UCSD-AML1 (cell line): ENCODE results near the gene BAZ2B.

Experiments
- DNase-seq: peaks from one replicate; lab custom pipeline; 2025; ENCODE audit not compliant: unreplicated experiment; lab: John Stamatoyannopoulos, UW

BAZ2B gene

DNA sequence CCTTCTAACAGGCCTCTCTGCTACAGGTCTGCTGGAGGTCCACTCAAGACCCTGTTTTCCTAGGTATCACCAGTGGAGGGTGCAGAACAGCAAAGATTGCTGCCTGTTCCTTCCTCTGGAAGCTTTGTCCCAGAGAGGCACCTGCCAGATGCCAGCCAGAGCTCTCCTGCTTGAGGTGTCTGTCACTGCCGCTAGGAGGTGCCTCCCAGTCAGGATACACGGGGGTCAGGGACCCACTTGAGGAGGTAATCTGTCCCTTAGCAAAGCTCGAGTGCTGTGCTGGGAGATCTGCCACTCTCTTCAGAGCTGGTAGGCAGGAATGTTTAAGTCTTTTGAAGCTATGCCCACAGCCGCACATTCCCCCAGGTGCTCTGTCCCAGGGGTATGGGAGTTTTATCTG lies 140.6 kb downstream of the BAZ2B start:
- no peak for DNase-seq

DNA sequence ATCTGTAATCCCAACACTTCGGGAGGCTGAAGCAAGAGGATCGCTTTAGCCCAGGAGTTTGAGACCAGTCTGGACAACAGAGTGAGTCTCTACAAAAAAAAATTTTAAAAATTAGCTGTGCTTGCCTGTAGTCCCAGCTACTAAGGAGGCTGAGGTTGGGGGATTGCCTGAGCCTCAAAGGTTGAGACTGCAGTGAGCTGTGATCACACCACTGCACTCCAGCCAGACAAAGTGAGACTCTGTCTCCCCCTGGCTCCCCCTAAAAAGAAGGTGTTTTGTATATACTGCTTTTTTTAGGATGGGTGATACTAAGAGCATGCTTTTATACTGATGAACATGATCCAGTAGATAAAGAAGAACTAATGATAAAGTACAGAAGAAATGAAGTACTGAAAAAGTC lies 145.0 kb downstream of the BAZ2B start:
- no peak for DNase-seq

DNA sequence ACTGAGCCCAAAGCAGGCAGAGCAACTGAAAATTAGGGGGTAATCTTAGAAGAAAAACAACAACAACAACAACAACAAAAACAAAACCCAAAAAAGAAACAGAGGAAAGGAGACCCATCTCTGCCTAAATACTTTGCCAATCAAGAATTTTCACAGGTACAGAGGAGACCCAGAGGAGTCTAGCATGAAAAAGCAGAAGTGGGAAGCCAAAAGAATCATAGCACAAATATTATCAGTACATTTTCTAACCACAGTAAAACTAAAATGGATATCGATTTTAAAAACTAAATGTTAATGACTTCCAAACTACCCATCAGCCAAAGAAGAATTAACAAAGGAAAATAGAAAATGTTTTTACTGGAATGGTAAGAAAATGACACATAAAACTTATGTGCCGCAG lies 148.1 kb downstream of the BAZ2B start:
- no peak for DNase-seq

DNA sequence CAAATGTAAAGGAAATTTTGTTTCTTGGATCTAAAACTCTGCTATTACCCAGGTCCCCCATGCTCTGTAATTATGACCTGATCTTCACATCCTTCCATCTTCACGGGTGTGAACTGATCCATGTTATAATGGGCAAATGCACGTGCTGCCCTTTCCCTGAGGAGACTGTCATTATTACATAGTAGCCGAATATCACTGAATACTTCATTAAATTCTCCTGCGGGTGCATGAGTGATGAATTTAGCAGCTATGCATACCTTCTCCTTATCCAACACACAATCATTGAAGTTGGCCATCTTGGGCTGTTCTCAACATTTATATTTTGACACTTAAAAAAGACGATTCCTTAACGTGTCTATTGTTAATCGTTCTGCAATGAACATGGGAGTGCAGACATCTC lies 153.4 kb downstream of the BAZ2B start:
- no peak for DNase-seq

DNA sequence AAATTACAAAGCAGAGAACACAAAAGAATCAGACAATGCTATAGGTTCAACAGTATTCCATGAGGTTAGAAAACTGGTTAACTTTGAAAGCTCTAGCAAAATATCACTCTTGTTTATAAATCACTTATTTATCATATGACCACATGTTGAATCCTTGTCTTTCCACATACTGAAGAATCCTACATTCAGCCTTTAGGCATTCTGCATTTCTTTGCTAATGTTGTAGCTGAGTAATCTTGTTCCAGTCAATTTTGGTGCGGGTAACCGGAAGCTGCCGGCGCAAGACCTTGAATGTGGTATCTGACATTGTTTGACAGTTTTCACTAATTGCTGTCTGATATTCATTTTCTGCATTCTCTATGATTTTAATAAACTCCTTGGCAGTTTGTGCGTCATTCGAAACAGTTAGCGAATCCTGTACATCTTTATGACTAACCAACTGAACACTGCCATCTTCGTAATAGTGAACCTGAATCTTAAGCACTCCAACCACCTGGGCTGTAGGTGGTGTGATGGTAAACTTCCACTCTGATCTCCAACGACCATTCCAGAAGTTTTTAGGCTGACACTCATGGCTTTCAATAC lies 154.1 kb downstream of the BAZ2B start:
- no peak for DNase-seq

DNA sequence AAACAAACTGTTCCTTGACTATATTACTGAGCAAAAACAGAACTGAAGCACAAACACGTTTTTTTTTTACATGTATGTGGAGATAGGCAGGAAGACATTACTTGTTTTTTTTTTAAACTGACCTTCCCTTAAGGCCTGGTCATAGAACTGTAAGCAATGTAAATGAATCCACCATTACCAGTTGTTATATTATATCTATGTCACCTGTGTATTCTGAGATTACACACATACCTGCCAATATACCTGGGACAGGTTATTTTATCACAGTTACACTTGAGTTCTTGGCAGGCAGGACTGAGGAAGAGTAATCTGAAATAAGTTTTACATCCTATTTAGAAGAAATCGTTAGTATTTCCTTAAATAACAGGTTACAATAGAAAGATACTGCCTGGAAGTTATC lies 155.3 kb downstream of the BAZ2B start:
- no peak for DNase-seq

DNA sequence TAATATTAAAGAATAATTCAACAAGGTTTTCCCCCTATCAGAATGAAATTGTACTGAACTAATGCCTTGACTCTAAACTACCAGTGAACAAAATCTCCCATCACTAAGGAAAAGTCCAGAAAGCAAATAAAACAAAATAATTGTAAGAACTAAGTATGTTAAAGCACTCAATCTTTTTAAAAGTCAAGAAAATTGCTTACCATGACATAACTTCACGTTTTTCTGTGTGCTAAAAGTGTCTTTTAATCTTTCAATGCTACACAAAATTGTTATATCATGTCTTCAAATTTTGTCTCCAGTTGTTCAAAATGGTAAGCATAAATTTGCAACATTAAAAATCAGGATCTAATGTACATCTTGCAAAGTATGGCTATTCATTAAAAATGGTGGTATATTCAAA lies 156.1 kb downstream of the BAZ2B start:
- DNase-seq, result no peak

DNA sequence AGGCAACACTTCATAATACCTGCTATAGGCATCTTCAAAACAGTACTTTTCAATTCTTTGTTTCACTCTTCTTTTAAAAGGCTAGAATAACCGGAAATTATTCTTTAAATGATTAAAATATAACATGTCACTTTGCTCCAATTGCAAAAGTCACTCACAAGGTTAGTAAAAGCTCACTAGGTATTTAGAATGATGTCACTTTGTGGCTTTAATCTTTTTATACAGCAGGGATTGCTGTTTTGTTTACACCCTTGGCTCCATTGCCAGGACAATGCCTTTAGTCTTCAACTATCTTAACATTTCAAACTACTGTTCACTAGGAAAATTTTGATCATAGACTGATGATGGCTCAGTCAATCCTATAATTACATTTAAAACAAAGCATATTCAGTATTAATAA lies 157.1 kb downstream of the BAZ2B start:
- DNase-seq, result no peak

DNA sequence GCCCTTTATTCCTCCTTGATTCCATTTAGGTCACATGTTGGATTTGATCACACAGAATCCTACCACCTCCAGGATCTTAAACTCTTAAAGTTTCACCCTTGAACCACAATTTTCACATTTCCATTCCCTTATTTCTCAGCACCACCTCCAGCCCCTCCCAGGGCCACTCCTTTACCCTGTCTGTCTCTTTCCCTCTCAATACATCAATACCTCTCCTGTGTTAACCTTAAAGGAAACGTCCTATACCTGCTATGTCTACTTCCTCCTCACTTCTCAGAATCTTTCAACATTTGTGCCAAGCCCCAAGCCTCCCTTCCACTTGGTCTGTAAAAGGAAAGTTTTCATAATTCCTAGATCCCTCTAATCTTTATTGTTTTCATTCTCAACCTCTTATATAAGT lies 158.8 kb downstream of the BAZ2B start:
- DNase-seq, result no peak

DNA sequence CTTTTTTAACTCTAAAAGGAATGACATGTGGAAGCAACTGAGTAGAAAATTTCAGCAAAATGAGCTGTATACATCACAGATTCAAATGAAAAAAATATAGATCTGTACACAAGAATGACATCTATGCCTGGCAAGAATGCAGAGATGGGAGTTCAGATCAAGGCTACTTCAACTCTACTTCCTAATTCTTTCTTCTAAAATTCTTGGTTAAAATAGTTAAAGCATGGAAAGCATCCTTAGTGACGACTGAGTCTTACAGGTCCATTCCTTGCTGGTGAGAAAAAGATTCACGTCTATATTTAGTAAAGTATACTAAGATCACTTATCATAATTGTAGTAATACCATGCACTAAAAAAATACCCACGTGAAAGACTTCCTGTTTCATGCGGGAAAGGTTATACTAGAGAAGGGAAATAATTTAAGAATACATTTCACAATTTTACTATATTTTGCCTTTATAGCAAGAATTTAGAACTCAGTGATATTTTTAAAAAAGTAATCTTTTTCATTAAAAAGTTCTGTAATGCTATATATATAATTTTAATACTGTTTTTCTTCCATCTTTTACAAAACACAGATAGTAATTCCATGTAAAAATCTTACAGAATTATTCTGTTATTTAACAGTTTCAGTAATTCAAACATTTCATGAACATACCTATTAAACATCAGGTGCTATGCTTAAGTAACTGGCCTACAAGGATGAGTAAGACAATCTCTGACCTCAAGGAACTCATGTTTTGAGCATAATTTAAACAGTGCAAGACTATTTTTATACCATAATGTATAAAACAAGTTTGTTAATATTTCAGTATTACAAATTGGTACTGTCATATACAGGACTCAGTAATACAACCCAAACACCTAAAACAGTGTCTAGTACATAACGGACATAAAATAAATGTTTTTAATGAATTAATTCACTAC lies 159.6 kb downstream of the BAZ2B start:
- no peak for DNase-seq

DNA sequence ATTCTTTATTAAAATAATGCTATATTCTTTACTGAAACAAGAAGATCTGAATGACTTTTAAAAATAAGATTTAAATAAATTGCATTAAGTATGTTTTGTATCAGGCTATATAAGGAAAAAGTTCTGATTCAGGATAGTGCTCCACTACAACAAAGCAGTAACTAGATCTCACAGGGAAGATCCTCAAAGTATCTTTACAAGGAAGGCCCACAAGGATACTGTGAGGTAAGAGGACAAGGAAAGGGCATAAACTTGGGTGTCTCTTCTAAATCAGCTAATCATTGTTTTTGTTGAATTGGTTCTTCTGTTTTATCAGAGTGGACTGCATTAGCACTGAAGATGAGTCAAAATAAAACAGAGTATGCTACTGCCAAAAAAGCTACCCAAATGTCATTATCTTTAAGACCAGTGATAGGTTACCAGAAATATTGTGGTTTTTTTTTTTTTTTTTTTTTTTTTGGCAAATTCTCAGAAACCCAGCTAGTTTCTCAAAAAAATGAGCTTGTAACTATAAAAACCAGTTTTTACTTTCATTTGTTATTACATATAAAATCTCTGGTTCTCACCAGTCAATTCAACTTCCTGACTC lies 160.9 kb downstream of the BAZ2B start:
- no peak for DNase-seq

DNA sequence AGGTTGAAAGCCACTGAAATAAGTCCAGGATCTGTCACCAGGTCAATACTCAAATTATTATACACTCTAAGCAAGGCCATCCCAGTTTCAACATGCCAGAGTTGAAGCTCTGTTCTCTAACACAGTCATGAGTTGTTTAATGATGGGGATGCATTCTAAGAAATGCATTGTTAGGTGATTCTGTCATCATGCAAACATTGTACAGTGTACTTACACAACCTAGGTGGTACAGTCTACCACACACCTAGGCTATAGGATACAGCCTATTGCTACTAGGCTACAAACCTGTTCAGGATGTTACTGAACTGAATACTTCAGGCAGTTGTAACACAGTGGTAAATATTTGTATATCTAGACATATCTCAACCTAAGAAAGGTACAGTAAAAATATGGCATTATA lies 162.2 kb downstream of the BAZ2B start:
- DNase-seq, result no peak

DNA sequence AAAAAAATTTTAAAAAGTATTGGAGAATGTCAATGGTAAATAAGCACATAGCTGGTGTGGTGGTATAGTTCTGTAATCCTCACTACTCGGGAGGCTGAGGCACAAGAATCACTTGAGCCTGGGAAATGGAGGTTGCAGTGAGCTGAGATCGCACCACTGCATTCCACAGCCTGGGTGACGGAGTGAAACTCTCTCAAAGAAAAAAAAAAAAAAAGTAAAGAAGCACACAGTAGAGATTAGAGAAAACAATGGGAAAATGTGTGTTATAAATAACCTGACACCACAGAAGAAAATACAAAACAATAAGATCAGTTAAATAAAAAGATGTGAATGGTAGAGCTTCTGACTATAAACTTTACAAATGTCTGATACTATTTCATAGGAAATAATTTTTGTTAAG lies 166.2 kb downstream of the BAZ2B start:
- DNase-seq, result no peak

DNA sequence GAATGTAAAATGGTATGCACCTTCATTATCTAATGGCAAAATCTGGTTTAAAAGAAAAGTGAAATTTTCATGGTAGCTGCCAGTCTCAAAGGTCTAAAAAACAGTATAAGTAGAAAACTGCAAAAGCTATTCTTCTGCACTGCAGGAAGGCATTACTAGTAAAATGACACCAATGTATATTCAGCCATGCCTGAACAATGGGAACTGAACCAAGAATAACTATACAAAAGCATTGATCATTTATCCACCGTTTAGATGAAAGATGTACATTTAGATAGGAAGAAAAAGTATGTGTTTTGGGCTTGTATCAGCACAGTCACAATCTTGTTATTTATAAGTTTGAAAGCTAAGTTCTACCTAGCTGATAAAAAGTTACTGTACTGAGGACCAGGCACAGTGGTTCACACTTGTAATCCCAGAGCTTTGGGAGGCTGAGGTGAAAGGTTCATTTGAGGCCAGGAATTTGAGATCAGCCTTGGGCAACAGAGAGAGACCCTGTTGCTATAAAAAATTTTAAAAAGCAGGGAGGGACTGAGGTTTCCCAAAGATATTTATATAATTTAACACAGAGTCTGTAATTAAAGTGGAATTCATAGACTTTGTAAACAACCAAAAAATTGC lies 166.7 kb downstream of the BAZ2B start:
- no peak for DNase-seq

DNA sequence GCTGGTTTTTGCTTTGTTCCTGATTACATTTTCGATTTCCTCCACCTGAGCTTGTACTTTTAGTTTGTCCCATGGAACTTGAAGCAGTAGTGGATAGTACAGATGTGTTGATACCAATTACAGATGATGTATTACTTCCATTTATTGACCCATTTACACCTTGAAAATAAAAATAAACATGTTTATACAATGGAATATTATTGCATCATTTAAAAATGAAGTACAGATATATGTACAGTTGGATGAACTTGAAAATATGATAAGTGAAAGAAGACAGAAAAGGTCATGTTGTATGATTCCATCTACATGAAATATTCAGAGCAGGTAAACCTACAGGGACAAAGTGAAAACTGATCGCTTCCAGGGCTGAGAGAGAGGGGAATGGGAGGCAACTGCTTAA lies 169.5 kb downstream of the BAZ2B start:
- DNase-seq, result no peak

DNA sequence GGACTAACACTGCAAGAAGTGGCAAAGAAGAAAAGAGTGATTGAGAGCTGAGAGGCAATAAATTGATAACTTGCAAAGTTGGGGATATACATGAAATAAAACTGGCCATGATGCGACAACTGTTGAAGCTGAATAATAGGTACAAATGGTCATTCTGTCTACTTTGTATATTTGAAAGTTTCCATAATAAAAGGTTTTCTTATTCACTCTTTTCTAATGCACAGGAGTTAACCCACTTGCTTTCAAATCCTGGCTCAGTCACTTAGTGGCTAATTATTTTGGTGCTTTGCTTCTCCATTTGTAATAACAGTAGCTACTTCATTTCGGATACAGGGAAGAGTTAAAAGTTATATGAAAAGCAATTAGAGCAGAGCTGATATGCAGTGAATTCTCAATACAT lies 170.1 kb downstream of the BAZ2B start:
- no peak for DNase-seq

DNA sequence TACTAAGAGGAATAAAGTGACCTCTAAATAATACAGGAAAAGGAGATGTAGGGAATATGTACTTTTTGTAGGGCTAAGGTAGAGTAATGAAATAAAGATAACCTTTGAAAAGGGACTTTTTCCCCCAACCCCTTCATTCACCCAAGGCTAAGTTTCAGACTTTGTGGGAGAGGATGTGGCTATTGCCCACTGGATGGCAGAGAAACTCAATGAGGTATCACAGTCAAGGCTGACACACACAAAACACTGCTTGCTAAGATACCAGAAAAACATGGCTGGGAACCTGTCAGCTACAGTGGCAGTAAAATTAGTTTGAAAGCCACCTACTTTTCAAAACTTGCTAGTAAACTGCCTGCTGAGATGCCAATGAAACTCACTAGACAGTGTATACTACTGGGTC lies 171.0 kb downstream of the BAZ2B start:
- DNase-seq, result no peak

DNA sequence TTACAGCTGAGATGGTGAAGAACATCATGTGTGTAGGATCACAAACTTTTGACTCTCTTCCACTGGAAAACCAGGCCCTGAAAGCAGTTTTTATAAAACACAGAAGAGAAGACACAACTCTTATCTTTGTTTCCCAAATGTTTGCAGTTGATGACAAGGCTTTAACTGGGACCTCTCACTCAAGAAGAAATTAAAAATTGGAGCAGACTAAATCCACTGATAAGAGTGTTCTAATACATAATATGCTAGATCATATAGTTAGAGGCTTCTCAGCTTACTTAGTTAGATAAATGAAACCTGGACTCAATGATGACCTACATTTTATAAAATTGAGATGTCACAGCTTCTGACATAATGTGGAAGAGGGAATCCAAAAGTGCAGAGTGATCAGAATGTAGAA lies 171.6 kb downstream of the BAZ2B start:
- DNase-seq, result no peak

DNA sequence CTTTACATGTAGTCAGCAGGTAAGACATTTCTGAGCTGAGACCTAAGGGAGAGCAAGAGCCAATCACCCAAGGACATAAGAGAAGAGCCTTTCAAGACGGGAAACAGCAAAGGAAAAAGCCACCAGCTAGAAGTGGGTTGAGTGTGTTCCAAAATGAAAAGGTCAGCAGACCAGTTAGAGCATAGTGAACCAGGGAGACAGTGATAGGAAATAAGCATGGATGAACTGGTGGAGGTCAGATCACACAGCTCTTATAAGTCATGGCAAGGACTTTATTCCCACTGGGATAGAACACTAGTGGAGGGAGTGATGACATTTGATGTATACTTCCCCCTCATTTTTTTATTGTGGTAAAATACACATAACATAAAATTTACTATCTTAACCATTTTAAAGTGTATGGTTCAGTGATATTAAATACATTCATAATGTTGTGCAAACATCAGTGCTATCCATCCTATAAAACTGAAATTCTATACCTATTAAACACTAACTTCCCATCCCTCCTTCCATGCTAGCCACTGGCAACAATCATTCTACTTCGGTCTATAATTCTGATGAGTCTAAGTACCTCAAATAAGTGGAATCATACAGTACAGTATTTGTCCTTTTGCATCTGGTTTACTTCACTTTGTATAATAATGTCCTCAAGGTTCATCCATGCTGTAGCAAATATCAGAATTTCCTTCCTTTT lies 174.0 kb downstream of the BAZ2B start:
- no peak for DNase-seq

DNA sequence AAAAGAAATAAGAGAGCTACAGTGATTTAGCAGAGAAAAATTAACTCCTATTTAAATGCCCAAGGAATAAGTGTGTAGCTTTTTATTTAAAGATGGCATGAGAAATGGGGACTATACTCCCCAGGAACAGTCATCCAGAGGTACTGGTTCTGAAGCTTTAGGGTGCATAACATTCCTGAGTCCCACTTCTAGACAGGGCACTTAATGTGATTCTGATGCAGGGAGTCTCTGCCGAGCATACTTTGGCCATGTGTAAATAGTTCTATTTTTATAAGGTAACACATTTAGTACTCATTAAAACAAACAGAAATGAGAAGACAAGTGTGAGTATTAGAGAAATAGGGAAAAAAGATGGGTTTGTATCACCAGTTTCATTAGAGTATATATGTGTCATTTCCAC lies 175.2 kb downstream of the BAZ2B start:
- DNase-seq, result no peak

DNA sequence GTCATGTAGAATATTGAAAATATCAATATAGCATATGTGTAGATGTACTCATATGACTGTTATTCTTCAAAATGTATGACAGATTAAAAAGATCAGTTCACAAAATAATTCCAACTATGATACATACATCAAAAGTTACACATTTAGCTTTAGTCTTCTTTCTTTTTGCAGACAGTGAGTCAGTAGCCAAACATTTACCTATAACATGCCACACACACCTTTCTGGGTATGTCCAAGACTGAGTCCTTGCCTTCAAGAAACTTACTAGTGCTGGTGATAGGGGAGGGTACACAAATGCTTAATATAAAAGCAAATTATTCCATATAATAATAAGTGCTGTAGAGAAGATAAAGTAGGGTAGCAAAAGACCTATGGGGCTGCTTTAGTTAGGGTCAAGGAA lies 176.9 kb downstream of the BAZ2B start:
- no peak for DNase-seq
